ENCODE measurements around the gene IPO8. TPM values are rescaled to one million over a fixed set of nuclear protein-coding genes. Genes with fewer than 3 reads are reported as not detected.
"Not testable (repeated sequence)": the region's sequence is repeated elsewhere in the genome, so short reads cannot be mapped to it uniquely, and the experiment has no call there.

IPO8 gene
- polyA plus RNA-seq, 3 donors from 2014 or later = 7.2 to 18.4 (median 11.1) TPM

DNA sequence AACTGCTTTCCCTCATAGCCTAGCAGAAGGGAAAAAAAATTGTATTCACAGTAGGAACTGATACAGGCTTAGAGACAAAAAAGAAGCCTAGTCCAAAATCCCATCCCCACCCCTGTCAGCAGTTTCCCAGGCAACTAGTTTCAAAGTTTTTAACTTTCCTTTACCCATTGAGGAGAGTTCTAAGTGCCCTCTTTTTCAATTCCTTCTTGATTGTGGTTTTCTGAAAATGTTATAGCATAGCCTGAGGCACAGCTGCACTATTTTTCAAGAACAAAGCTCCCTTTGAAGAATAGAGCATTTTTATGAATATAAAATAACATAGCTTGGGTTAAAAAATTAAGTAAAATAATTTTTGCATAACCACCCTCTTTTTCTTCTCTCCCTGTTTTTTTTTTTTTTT lies 81.6 kb downstream of the IPO8 start:
- H3K36me3 Mint-ChIP-seq = peaks cover 0 to 7% (median 0%) of the 10 kb centered on the region in 3 donors
- H3K27me3 Mint-ChIP-seq (ENCODE audit: low read depth in 3 of 3) = peaks cover 0 to 4% (median 0%) of the 10 kb centered on the region in 3 donors
- H3K9me3 Mint-ChIP-seq = peaks cover 0 to 7% (median 3%) of the 10 kb centered on the region in 6 donors
- H3K27ac Mint-ChIP-seq = no peak overlapping the region
- no peak for DNase-seq
- H3K4me3 Mint-ChIP-seq = no peak overlapping the region
- no peaks in the 10 kb centered on the region for H3K4me1 Mint-ChIP-seq

DNA sequence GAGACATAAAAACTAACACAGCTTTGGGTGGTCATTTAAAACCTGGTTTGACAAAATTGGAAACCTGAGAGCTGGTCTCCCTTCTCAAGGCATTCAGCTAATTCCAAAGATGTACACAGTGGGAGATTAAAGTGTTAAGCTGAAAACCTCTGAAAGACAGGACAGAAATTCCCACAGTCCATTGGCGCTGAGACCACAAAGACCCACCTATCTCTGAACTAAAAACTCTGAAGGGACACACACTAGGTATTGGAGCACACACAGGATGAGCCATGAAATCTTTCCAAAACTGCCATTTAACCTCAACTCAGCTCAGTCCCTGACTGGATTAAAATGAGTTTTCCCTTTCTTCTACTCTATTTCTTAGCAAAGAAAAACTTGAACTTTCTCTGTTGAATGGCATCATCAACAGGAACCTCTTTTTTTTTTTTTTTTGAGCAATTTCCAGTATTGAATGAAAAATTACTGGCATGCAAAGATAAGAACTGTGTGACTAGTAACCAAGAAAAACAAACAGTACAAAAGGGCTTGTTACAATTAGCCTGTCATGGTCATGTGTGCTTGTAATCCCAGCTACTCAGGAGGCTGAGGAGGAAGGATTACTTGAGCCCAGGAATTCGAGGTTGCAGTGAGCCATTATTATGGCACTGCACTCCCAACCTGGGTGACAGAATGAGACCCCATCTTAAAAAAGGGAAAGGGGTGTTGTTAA lies 82.4 kb downstream of the IPO8 start:
- H3K4me3 Mint-ChIP-seq = no peak overlapping the region
- peaks cover 0 to 7% (median 0%) of the 10 kb centered on the region in 3 donors for H3K27me3 Mint-ChIP-seq (ENCODE audit: low read depth in 3 of 3)
- no peaks in the 10 kb centered on the region for H3K4me1 Mint-ChIP-seq
- H3K9me3 Mint-ChIP-seq = peaks cover 2 to 12% (median 6%) of the 10 kb centered on the region in 6 donors
- H3K27ac Mint-ChIP-seq = no peak overlapping the region
- no peak for DNase-seq
- peaks cover 0 to 7% (median 3%) of the 10 kb centered on the region in 3 donors for H3K36me3 Mint-ChIP-seq

DNA sequence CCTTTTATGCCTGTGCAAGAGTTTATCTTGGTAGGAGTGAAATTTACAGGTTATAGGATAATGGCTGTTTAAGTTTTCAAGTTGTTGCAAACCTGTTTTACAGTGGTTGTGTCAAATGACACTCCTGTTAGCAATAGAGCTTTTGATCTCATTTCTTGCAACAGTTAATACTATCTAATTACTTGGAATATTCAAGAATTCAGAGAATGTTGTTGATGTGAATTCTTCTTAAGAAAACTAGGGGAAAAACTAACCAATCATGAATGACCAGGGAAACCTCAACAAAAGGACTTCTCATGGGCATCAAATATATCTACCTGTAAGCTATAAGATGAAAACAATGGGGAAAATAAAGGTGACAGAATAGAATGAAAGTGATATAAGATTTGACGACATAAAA lies 85.0 kb downstream of the IPO8 start:
- Mint-ChIP-seq H3K4me3 (no peak overlapping the region), H3K27me3 (ENCODE audit: low read depth in 3 of 3) (peaks cover 2 to 11% (median 2%) of the 10 kb centered on the region in 3 donors), H3K36me3 (peaks cover 0 to 7% (median 4%) of the 10 kb centered on the region in 3 donors), H3K4me1 (no peaks in the 10 kb centered on the region), H3K9me3 (peaks cover 4 to 23% (median 12%) of the 10 kb centered on the region in 6 donors), H3K27ac (no peak overlapping the region)
- DNase-seq = no peak

DNA sequence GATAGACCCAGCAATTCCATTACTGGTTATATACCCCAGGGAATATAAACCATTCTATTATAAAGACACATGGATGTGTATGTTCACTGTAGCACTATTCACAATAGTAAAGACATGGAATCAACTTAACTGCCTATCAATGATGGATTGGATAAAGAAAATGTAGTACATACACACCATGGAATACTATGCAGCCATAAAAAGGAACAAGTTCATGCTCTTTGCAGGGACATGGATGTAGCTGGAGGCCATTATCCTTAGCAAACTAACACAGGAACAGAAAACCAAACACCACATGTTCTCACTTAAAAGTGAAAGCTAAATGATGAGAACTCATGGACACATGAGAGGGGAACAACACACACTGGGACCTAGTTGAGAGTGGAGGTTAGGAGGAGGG lies 85.8 kb downstream of the IPO8 start:
- H3K4me3 Mint-ChIP-seq, DNase-seq, H3K27ac Mint-ChIP-seq, H3K36me3 Mint-ChIP-seq, H3K4me1 Mint-ChIP-seq: not testable (repeated sequence)
- H3K27me3 Mint-ChIP-seq (ENCODE audit: low read depth in 3 of 3) = peaks cover 2 to 11% (median 2%) of the 10 kb centered on the region in 3 donors
- H3K9me3 Mint-ChIP-seq = peaks cover 4 to 23% (median 12%) of the 10 kb centered on the region in 6 donors

DNA sequence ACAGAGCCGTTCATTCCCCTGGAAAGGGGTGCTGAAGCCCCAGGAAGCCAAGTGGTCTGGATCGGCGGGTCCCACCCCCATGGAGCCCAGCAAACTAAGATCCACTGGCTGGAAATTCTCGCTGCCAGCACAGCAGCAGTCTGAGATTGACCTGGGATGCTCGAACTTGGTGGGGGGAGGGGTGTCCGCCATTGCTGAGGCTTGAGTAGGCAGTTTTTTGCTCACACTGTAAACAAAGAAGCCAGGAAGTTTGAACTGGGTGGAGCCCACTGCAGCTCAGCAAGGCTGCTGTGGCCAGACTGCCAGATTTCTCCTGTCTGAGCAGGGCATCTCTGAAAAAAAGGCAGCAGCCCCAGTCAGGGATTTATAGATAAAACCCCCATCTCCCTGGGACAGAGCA lies 91.4 kb downstream of the IPO8 start:
- DNase-seq = not testable (repeated sequence)

DNA sequence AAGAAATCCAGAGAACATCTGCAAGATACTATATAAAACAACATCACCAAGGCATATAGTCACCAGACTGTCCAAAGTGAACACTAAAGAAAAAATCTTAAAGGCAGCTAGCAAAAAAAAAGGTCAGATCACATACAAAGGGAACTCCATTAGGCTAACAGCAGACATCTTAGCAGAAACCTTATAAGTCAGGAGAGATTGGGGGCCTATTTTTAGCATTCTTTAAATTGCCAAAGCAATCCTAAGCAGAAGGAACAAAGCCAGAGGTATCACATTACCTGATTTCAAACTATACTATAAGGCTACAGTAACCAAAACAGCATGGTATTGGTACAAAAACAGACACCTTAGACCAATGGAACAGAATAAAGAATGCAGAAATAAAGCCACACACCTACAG lies 92.5 kb downstream of the IPO8 start:
- Mint-ChIP-seq H3K27me3 (ENCODE audit: low read depth in 3 of 3) (peaks cover 3 to 9% (median 4%) of the 10 kb centered on the region in 3 donors), H3K27ac (no peak overlapping the region), H3K9me3 (peaks cover 9 to 30% (median 15%) of the 10 kb centered on the region in 6 donors), H3K4me1 (no peaks in the 10 kb centered on the region), H3K36me3 (peaks cover 0 to 17% (median 3%) of the 10 kb centered on the region in 3 donors), H3K4me3 (no peak overlapping the region)
- DNase-seq = no peak

More for the DNA sequence above, 91.4 kb downstream of the IPO8 start:
- H3K27ac Mint-ChIP-seq, H3K4me1 Mint-ChIP-seq, H3K4me3 Mint-ChIP-seq: not testable (repeated sequence)
- peaks cover 3 to 17% (median 4%) of the 10 kb centered on the region in 3 donors for H3K36me3 Mint-ChIP-seq
- peaks cover 12 to 37% (median 21%) of the 10 kb centered on the region in 6 donors for H3K9me3 Mint-ChIP-seq
- peaks cover 3 to 13% (median 4%) of the 10 kb centered on the region in 3 donors for H3K27me3 Mint-ChIP-seq (ENCODE audit: low read depth in 3 of 3)

DNA sequence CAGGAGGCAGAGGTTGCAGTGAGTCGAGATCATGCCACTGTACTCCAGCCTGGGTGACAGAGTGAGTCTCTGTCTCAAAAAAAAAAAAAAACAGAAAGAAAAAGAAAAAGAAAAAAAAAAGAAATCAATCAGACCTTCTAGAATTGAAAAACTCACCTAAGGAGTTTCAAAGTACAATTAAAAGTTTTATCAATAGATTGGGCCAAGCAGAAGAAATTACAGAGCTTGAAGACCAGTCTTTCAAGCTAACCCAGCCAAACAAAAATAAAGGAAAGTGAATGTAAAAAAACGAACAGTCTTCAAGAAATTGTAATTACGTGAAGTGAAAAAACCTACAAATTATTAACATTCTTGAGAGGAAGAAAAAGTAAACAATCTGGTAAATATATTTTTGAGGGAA lies 93.0 kb downstream of the IPO8 start:
- Mint-ChIP-seq H3K27me3 (ENCODE audit: low read depth in 3 of 3) (peaks cover 3 to 8% (median 4%) of the 10 kb centered on the region in 3 donors), H3K4me3 (no peak overlapping the region), H3K36me3 (peaks cover 0 to 17% (median 3%) of the 10 kb centered on the region in 3 donors), H3K9me3 (peaks cover 9 to 26% (median 14%) of the 10 kb centered on the region in 6 donors), H3K4me1 (no peaks in the 10 kb centered on the region), H3K27ac (no peak overlapping the region)
- DNase-seq = no peak

DNA sequence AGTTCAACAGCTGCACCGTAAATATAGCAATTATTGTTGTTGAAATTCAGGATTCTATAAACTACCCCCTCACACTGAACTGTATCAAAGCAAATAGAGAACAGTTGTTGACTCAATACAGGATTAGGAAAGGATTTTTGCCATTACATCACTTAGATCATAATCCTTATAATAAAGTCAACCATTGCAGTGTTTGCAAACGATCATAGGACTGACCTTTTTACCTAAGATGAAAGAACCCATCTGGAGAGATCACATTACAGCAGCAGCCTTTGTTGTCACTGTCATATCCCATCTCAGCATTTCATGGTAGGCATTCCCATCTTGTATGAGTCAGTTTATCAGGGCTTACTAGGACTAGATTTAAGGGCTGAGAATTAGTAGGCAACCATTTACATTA lies 96.1 kb downstream of the IPO8 start:
- Mint-ChIP-seq H3K27ac (no peak overlapping the region), H3K4me1 (no peaks in the 10 kb centered on the region), H3K36me3 (peaks cover 0 to 21% (median 0%) of the 10 kb centered on the region in 3 donors), H3K4me3 (no peak overlapping the region), H3K9me3 (peaks cover 7 to 18% (median 14%) of the 10 kb centered on the region in 6 donors), H3K27me3 (ENCODE audit: low read depth in 3 of 3) (peaks cover 2 to 6% (median 3%) of the 10 kb centered on the region in 3 donors)
- DNase-seq = no peak

DNA sequence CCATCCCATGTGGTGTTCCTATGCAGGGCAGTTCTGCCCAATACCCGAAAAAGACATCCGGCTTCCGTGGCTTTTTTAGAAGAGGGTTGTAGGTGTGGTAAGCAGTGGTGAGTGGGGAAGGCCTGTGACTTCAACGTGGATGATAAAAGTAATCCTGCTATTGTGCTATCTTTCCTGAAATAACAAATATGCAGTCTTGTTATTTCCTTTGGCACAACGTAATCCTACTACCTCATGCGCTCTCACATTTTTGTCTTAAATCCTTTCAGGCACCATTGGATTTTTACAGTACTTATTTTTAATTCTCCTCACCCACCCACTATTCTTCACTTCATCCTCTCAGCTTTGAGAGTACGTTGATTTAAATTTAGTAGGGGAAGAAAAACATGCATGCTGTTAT lies 96.8 kb downstream of the IPO8 start:
- Mint-ChIP-seq H3K9me3 (peaks cover 7 to 18% (median 14%) of the 10 kb centered on the region in 6 donors), H3K4me1 (no peaks in the 10 kb centered on the region)

DNA sequence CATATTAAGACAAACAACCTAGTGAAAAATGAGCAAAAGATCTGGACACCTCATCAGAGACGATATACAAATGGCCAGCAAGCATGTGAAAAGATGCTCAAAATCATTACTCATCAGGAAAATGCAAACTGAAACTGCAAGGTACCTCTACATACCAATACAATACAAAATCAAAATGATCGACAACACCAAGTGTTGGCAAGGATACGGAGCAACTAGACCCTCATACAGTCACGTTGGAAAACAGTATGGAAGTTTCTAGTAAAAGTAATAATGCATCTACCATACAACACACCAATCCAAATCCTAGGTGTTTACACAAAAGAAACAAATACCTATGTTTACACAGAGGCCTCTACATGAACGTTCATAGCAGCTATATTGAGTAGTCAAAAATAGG lies 99.9 kb downstream of the IPO8 start:
- no peak overlapping the region for H3K4me3 Mint-ChIP-seq
- H3K27ac Mint-ChIP-seq = no peak overlapping the region
- no peak for DNase-seq
- peaks cover 0 to 6% (median 2%) of the 10 kb centered on the region in 6 donors for H3K9me3 Mint-ChIP-seq
- H3K36me3 Mint-ChIP-seq = peaks cover 0 to 4% (median 0%) of the 10 kb centered on the region in 3 donors
- no peaks in the 10 kb centered on the region for H3K4me1 Mint-ChIP-seq
- peaks cover 0 to 1% (median 0%) of the 10 kb centered on the region in 3 donors for H3K27me3 Mint-ChIP-seq (ENCODE audit: low read depth in 3 of 3)

More for the DNA sequence above, 96.8 kb downstream of the IPO8 start:
- Mint-ChIP-seq H3K36me3 (peaks cover 0 to 21% (median 0%) of the 10 kb centered on the region in 3 donors), H3K27ac (no peak overlapping the region), H3K27me3 (ENCODE audit: low read depth in 3 of 3) (peaks cover 2 to 6% (median 3%) of the 10 kb centered on the region in 3 donors), H3K4me3 (no peak overlapping the region)
- no peak for DNase-seq

DNA sequence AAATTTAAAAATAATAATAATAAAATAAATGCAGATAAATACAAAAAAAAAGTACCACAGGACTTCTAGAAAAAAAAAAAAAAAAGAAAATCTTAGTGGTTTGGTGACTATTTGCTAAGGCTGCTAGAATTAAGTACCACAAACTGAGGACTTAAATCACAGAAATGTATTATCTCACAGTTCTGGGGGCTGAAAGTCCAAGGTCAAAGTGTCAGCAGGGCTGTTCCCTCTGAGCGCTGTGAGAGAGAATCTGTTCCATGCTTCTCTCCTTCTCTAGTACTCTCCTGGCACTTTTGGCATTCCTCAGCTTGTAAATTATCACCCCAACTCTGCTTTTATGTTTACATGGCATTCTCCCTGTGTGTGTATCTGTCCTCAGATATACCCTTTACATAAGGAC lies 101.2 kb downstream of the IPO8 start:
- peaks cover 0 to 8% (median 0%) of the 10 kb centered on the region in 6 donors for H3K9me3 Mint-ChIP-seq
- no peak overlapping the region for H3K4me3 Mint-ChIP-seq
- no peak overlapping the region for H3K27ac Mint-ChIP-seq
- peaks cover 0 to 1% (median 0%) of the 10 kb centered on the region in 3 donors for H3K27me3 Mint-ChIP-seq (ENCODE audit: low read depth in 3 of 3)
- H3K4me1 Mint-ChIP-seq = no peaks in the 10 kb centered on the region
- peaks cover 0 to 4% (median 0%) of the 10 kb centered on the region in 3 donors for H3K36me3 Mint-ChIP-seq
- DNase-seq = no peak

DNA sequence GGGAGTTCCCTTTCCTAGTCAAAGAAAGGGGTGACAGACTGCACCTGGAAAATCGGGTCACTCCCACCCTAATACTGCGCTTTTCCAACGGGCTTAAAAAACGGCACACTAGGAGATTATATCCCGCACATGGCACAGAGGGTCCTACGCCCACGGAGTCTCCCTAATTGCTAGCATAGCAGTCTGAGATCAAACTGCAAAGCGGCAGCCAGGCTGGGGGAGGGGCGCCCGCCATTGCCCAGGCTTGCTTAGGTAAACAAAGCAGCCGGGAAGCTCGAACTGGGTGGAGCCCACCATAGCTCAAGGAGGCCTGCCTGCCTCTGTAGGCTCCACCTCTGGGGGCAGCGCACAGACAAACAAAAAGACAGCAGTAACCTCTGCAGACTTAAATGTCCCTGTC lies 107.1 kb downstream of the IPO8 start:
- not testable (repeated sequence) for H3K36me3 Mint-ChIP-seq, H3K27ac Mint-ChIP-seq

DNA sequence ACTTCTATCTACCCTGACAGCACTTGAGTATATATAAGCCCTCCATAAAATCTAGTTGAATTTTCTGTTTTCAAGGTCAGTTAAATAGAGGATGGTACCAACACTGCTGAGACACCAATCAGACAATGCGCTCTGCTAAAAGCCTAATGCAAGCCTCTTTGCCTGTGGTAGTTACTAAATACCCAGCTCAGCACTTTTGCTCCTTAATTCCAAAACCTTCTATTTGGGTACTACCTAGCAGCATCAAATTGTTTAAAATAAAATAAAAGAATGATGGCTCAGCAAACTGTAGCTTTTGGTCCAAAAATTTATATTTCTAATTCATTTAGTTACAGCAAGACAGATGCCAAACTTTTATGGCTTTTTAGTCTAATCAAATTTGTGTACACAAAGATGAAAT lies 107.9 kb downstream of the IPO8 start:
- Mint-ChIP-seq H3K27me3 (ENCODE audit: low read depth in 3 of 3) (peaks cover 0 to 2% (median 0%) of the 10 kb centered on the region in 3 donors), H3K9me3 (peaks cover 0 to 3% (median 0%) of the 10 kb centered on the region in 6 donors), H3K4me3 (no peak overlapping the region), H3K4me1 (no peaks in the 10 kb centered on the region), H3K36me3 (peaks cover 0 to 4% (median 0%) of the 10 kb centered on the region in 3 donors), H3K27ac (no peak overlapping the region)
- DNase-seq = no peak

More for the DNA sequence above, 107.1 kb downstream of the IPO8 start:
- not testable (repeated sequence) for H3K9me3 Mint-ChIP-seq; DNase-seq; H3K4me3 Mint-ChIP-seq; H3K4me1 Mint-ChIP-seq; H3K27me3 Mint-ChIP-seq (ENCODE audit: low read depth in 3 of 3)

DNA sequence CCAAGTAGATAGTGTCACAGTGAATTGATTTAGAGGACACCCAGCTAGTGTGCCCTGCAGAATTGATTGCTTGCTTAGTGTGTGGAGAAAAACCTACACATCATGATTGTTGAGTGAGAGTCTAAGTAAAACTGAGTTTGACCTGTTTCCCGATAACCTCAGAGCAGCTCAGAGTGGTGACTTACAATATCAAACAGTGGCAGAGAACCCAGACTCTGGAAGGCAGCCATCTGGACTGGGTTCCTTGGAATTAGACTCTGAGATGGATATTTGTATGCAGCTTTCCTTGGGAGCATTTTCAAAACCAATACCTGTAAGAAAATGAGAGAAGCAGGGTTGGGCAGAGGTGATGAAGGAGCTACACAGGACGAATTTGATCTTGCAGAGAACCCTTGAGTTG lies 109.8 kb downstream of the IPO8 start:
- Mint-ChIP-seq H3K27me3 (ENCODE audit: low read depth in 3 of 3) (peaks cover 0 to 2% (median 2%) of the 10 kb centered on the region in 3 donors), H3K4me3 (no peak overlapping the region), H3K4me1 (no peaks in the 10 kb centered on the region), H3K27ac (no peak overlapping the region), H3K9me3 (peaks cover 0 to 3% (median 0%) of the 10 kb centered on the region in 6 donors), H3K36me3 (peaks cover 0 to 4% (median 0%) of the 10 kb centered on the region in 3 donors)
- DNase-seq = no peak
